Type B pancreatic cell (in vitro differentiated cells): ENCODE results near the gene B4GALT2. TPM values are rescaled to one million over a fixed set of nuclear protein-coding genes. Genes with fewer than 3 reads are reported as not detected.

Experiments
- DNase-seq: peaks from one replicate; pipeline ENCODE4 v3.0.0; 2021; ENCODE audit warnings: mixed read lengths; ENCODE audit not compliant: unreplicated experiment; ENCODE audit errors: extremely low spot score
- H3K27ac Mint-ChIP-seq: 2 replicates; pipeline ENCODE4 v1.8.0; 2021; ENCODE audit warnings: mild to moderate bottlenecking, mixed read lengths
- H3K27me3 Mint-ChIP-seq: 2 replicates; pipeline ENCODE4 v1.8.0; 2021; ENCODE audit warnings: mixed read lengths
- H3K36me3 Mint-ChIP-seq: 2 replicates; pipeline ENCODE4 v1.8.0; 2021; ENCODE audit warnings: mixed read lengths
- H3K4me1 Mint-ChIP-seq: one replicate; pipeline ENCODE4 v1.8.0; 2021; ENCODE audit warnings: mixed read lengths; ENCODE audit not compliant: unreplicated experiment
- H3K4me3 Mint-ChIP-seq: 2 replicates; pipeline ENCODE4 v1.8.0; 2021; ENCODE audit warnings: mild to moderate bottlenecking, mixed read lengths
- H3K9me3 Mint-ChIP-seq: 2 replicates; pipeline ENCODE4 v1.8.0; 2021; ENCODE audit warnings: mixed read lengths
- CTCF ChIP-seq: fragments of 200-600 bp; sonication (generic); conservative IDR thresholded peaks from 2 replicates; pipeline ENCODE4 v1.5.0; 2021; ENCODE audit warnings: antibody characterized with exemption, mild to moderate bottlenecking
- total RNA-seq: library from RNA; stranded (reverse); gene quantifications from 2 replicates; pipeline ENCODE4 v1.2.1, GENCODE V29; 2021; ENCODE audit warnings: low replicate concordance

The B4GALT2 gene
- total RNA-seq, 1 donor from 2014 or later: 54.8 TPM

- Mint-ChIP-seq H3K36me3 (peaks cover 6% of the 10 kb centered on the region), H3K27me3 (no peaks in the 10 kb centered on the region)
- no peak for TF ChIP-seq CTCF
Measured at GRCh38 chr1:43962324-43962723, 16.7 kb upstream of the B4GALT2 start.

GRCh38 chr1:43963006-43963405, 16.0 kb upstream of the B4GALT2 start:
- peaks cover 6% of the 10 kb centered on the region for H3K36me3 Mint-ChIP-seq
- no peak for TF ChIP-seq CTCF
- H3K4me1 Mint-ChIP-seq: no peaks in the 10 kb centered on the region
- H3K27ac Mint-ChIP-seq: no peak overlapping the region
- H3K27me3 Mint-ChIP-seq: no peaks in the 10 kb centered on the region
- no peak for DNase-seq
- H3K4me3 Mint-ChIP-seq: no peak overlapping the region
- H3K9me3 Mint-ChIP-seq: no peaks in the 10 kb centered on the region

More at GRCh38 chr1:43962324-43962723, 16.7 kb upstream of the B4GALT2 start:
- Mint-ChIP-seq H3K9me3 (no peaks in the 10 kb centered on the region), H3K4me1 (no peaks in the 10 kb centered on the region), H3K27ac (no peak overlapping the region), H3K4me3 (no peak overlapping the region)
- DNase-seq: no peak

GRCh38 chr1:43963890-43964289, 15.1 kb upstream of the B4GALT2 start:
- Mint-ChIP-seq H3K36me3 (peaks cover 5% of the 10 kb centered on the region), H3K9me3 (no peaks in the 10 kb centered on the region), H3K27ac (no peak overlapping the region), H3K4me1 (no peaks in the 10 kb centered on the region), H3K4me3 (no peak overlapping the region), H3K27me3 (no peaks in the 10 kb centered on the region)
- DNase-seq: no peak
- TF ChIP-seq CTCF: no peak

- TF ChIP-seq CTCF: no peak
- H3K27ac Mint-ChIP-seq: no peak overlapping the region
- no peak overlapping the region for H3K4me3 Mint-ChIP-seq
- H3K9me3 Mint-ChIP-seq: no peaks in the 10 kb centered on the region
- peaks cover 3% of the 10 kb centered on the region for H3K36me3 Mint-ChIP-seq
- DNase-seq: no peak
- H3K27me3 Mint-ChIP-seq: no peaks in the 10 kb centered on the region
- H3K4me1 Mint-ChIP-seq: peaks cover 9% of the 10 kb centered on the region
Measured at GRCh38 chr1:43965316-43965715, 13.7 kb upstream of the B4GALT2 start.

- H3K27ac Mint-ChIP-seq: no peak overlapping the region
- DNase-seq: no peak
- no peak for TF ChIP-seq CTCF
- H3K27me3 Mint-ChIP-seq: no peaks in the 10 kb centered on the region
- H3K36me3 Mint-ChIP-seq: peaks cover 3% of the 10 kb centered on the region
- H3K9me3 Mint-ChIP-seq: no peaks in the 10 kb centered on the region
- peak overlapping the region; percentile 46 for H3K4me3 Mint-ChIP-seq
- H3K4me1 Mint-ChIP-seq: peaks cover 14% of the 10 kb centered on the region
Measured at GRCh38 chr1:43968348-43968948, 10.6 kb upstream of the B4GALT2 start.

GRCh38 chr1:43969416-43969745, 9.6 kb upstream of the B4GALT2 start:
- peaks cover 3% of the 10 kb centered on the region for H3K36me3 Mint-ChIP-seq
- H3K27ac Mint-ChIP-seq: peak overlapping the region; percentile 85
- no peak for TF ChIP-seq CTCF
- H3K9me3 Mint-ChIP-seq: no peaks in the 10 kb centered on the region
- H3K4me1 Mint-ChIP-seq: peaks cover 22% of the 10 kb centered on the region
- DNase-seq: no peak
- H3K4me3 Mint-ChIP-seq: peak overlapping the region; percentile 96
- H3K27me3 Mint-ChIP-seq: no peaks in the 10 kb centered on the region
